Dermis lymphatic vessel endothelial cell (primary cell): ENCODE data around the gene GRAMD4. TPM values are rescaled to one million over a fixed set of nuclear protein-coding genes. Genes with fewer than 3 reads are reported as not detected.

Experiments used
- total RNA-seq: library from RNA; depleted of rRNA; stranded (reverse); fragments of >200 nt; gene quantifications from 2 replicates; pipeline ENCODE4 v1.2.1, GENCODE V29; 2014

GRAMD4 gene, protein sequence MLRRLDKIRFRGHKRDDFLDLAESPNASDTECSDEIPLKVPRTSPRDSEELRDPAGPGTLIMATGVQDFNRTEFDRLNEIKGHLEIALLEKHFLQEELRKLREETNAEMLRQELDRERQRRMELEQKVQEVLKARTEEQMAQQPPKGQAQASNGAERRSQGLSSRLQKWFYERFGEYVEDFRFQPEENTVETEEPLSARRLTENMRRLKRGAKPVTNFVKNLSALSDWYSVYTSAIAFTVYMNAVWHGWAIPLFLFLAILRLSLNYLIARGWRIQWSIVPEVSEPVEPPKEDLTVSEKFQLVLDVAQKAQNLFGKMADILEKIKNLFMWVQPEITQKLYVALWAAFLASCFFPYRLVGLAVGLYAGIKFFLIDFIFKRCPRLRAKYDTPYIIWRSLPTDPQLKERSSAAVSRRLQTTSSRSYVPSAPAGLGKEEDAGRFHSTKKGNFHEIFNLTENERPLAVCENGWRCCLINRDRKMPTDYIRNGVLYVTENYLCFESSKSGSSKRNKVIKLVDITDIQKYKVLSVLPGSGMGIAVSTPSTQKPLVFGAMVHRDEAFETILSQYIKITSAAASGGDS
- 41.6 and 49.4 TPM in 2 replicates for total RNA-seq

DNA sequence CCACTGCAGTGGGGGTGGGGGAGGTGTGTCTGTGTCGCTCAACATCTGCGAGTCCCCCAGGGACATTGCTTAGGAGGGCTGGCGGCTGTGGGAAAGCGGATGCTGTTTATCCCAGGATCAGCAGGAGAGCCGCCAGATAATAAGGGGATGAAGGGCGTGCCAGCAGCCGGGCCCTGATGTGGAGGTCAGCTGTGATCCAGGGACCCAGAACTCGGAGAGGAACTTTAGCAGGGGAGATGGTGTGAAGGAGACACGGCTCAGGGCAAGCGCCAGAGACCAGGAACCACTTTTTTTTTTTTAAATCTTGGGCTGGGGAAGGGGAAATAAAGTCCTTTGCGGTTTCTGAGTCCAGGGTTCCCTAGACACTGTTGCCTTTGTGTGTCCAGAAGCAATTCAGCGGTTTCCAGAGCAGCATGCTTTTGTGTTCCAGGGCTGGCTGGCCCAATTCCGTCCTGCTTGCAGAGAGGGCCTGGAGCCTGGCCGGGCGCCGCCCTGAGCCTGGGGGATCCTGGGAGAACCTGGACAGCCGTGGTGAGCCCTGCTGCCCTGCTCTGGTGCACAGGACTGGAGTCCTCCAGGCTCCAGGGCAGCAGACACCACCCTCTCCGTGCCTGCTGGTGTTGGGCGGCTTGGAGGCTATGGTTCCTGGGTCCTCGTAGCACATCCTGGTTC lies at the start of gene GRAMD4:
GRAMD4 (plus strand) TSS at position 557 of the 672 bp plus-strand sequence. CDS start 6,414 bp downstream, outside the sequence.

Other genes with a start within 250 kb of the GRAMD4 start
- gene CELSR1, start 82.8 kb upstream of the GRAMD4 start, total RNA-seq: 20.2 and 24.1 TPM in 2 replicates
- gene CERK, start 117.9 kb downstream of the GRAMD4 start, total RNA-seq: 71.0 and 143 TPM in 2 replicates
- 13.9 and 14.7 TPM in 2 replicates for gene TBC1D22A, start 142.3 kb downstream of the GRAMD4 start, total RNA-seq